Activated CD4-positive, alpha-beta memory T cell treated with anti-CD3 and anti-CD28 coated beads, Interleukin-2, amount 10 ng/mL, durations not matched to agents 7 days and 5 days (primary cell): Measurements from ENCODE around the gene RFK. TPM values are rescaled to one million over a fixed set of nuclear protein-coding genes. Genes with fewer than 3 reads are reported as not detected.
"Not testable (repeated sequence)": the region's sequence is repeated elsewhere in the genome, so short reads cannot be mapped to it uniquely, and the experiment has no call there.

Experiments
- CTCF ChIA-PET: fragments of 350-600 bp; sonication (Branson Sonifier 250); formaldehyde crosslinking; loops from one replicate; lab custom pipeline; 2021; ENCODE audit warnings: antibody characterized with exemption, inconsistent platforms; lab: Charles Lee
- POLR2A ChIA-PET: fragments of 350-600 bp; sonication (Branson Sonifier 250); formaldehyde crosslinking; loops from one replicate; lab custom pipeline; 2021; ENCODE audit warnings: antibody characterized with exemption; lab: Charles Lee
- DNase-seq: peaks from one replicate; pipeline ENCODE4 v3.0.0-alpha.2; 2020
- H3K27ac Mint-ChIP-seq: one replicate; pipeline ENCODE4 v1.8.0; 2021; ENCODE audit warnings: mild to moderate bottlenecking, mixed read lengths
- H3K27me3 Mint-ChIP-seq: one replicate; pipeline ENCODE4 v1.8.0; 2021; ENCODE audit warnings: mixed read lengths
- H3K36me3 Mint-ChIP-seq: one replicate; pipeline ENCODE4 v1.8.0; 2021; ENCODE audit warnings: low read depth, mixed read lengths
- H3K4me1 Mint-ChIP-seq: one replicate; pipeline ENCODE4 v1.8.0; 2021; ENCODE audit warnings: mixed read lengths
- H3K4me3 Mint-ChIP-seq: one replicate; pipeline ENCODE4 v1.8.0; 2021; ENCODE audit warnings: mild to moderate bottlenecking, mixed read lengths
- H3K9me3 Mint-ChIP-seq: one replicate; pipeline ENCODE4 v1.8.0; 2021; ENCODE audit warnings: mixed read lengths
- total RNA-seq, 2 experiments: library from RNA; stranded (reverse); gene quantifications; one replicate each; pipeline ENCODE4 v1.2.3, GENCODE V29; 2021

Gene RFK
- total RNA-seq, 2 experiments from 2014 or later = 18.4 to 18.7 TPM

- no peak for DNase-seq
- ChIA-PET CTCF (interaction anchor here (1.8 kb wide), 1 partner anchor 16 kb away, joined by 6 read pairs; the partner anchor contains the start of gene RFK), POLR2A (no interaction called here)
- peaks cover 8% of the 10 kb centered on the region for H3K4me1 Mint-ChIP-seq
- H3K27ac Mint-ChIP-seq = no peak overlapping the region
- no peak overlapping the region for H3K4me3 Mint-ChIP-seq
- H3K9me3 Mint-ChIP-seq = no peaks in the 10 kb centered on the region
- H3K36me3 Mint-ChIP-seq = peaks cover 2% of the 10 kb centered on the region
- no peaks in the 10 kb centered on the region for H3K27me3 Mint-ChIP-seq
Measured at GRCh38 chr9:76377791-76378190, 16.4 kb downstream of the RFK start.

GRCh38 chr9:76374783-76375559 is 19.3 kb downstream of the RFK start:
- no peak for DNase-seq
- H3K9me3 Mint-ChIP-seq = no peaks in the 10 kb centered on the region
- POLR2A ChIA-PET = no interaction called here
- peaks cover 8% of the 10 kb centered on the region for H3K4me1 Mint-ChIP-seq
- H3K4me3 Mint-ChIP-seq = no peak overlapping the region
- no peak overlapping the region for H3K27ac Mint-ChIP-seq
- no peaks in the 10 kb centered on the region for H3K27me3 Mint-ChIP-seq
- no peaks in the 10 kb centered on the region for H3K36me3 Mint-ChIP-seq
- CTCF ChIA-PET = no interaction called here

- H3K27me3 Mint-ChIP-seq = no peaks in the 10 kb centered on the region
- peaks cover 8% of the 10 kb centered on the region for H3K4me1 Mint-ChIP-seq
- no peak overlapping the region for H3K27ac Mint-ChIP-seq
- no peaks in the 10 kb centered on the region for H3K36me3 Mint-ChIP-seq
- POLR2A ChIA-PET = no interaction called here
- H3K4me3 Mint-ChIP-seq = no peak overlapping the region
- CTCF ChIA-PET = no interaction called here
- no peak for DNase-seq
- no peaks in the 10 kb centered on the region for H3K9me3 Mint-ChIP-seq
Measured at GRCh38 chr9:76373784-76374474, 20.3 kb downstream of the RFK start.

- H3K27me3 Mint-ChIP-seq = no peaks in the 10 kb centered on the region
- peaks cover 8% of the 10 kb centered on the region for H3K4me1 Mint-ChIP-seq
- H3K36me3 Mint-ChIP-seq = no peaks in the 10 kb centered on the region
- CTCF ChIA-PET = no interaction called here
- POLR2A ChIA-PET = no interaction called here
- no peak for DNase-seq
- H3K27ac Mint-ChIP-seq = no peak overlapping the region
- H3K4me3 Mint-ChIP-seq = no peak overlapping the region
- H3K9me3 Mint-ChIP-seq = no peaks in the 10 kb centered on the region
Measured at GRCh38 chr9:76373173-76373783, 20.9 kb downstream of the RFK start.

- Mint-ChIP-seq H3K9me3 (no peaks in the 10 kb centered on the region), H3K4me3 (no peak overlapping the region), H3K4me1 (peaks cover 8% of the 10 kb centered on the region), H3K36me3 (no peaks in the 10 kb centered on the region), H3K27me3 (no peaks in the 10 kb centered on the region), H3K27ac (no peak overlapping the region)
- POLR2A ChIA-PET = no interaction called here
- CTCF ChIA-PET = no interaction called here
- DNase-seq = no peak
Measured at GRCh38 chr9:76372336-76372735, 21.9 kb downstream of the RFK start.

- H3K4me1 Mint-ChIP-seq = peaks cover 8% of the 10 kb centered on the region
- no peaks in the 10 kb centered on the region for H3K27me3 Mint-ChIP-seq
- CTCF ChIA-PET = no interaction called here
- H3K9me3 Mint-ChIP-seq = no peaks in the 10 kb centered on the region
- POLR2A ChIA-PET = no interaction called here
- H3K36me3 Mint-ChIP-seq = no peaks in the 10 kb centered on the region
- no peak for DNase-seq
- H3K27ac Mint-ChIP-seq = no peak overlapping the region
- no peak overlapping the region for H3K4me3 Mint-ChIP-seq
Measured at GRCh38 chr9:76371901-76372300, 22.3 kb downstream of the RFK start.

GRCh38 chr9:76370396-76371023 is 23.7 kb downstream of the RFK start:
- Mint-ChIP-seq H3K27me3 (no peaks in the 10 kb centered on the region), H3K36me3 (no peaks in the 10 kb centered on the region), H3K9me3 (no peaks in the 10 kb centered on the region), H3K27ac (no peak overlapping the region), H3K4me3 (no peak overlapping the region), H3K4me1 (peaks cover 8% of the 10 kb centered on the region)
- no peak for DNase-seq
- ChIA-PET POLR2A (no interaction called here), CTCF (no interaction called here)

- H3K36me3 Mint-ChIP-seq = no peaks in the 10 kb centered on the region
- no peak for DNase-seq
- H3K4me1 Mint-ChIP-seq = peaks cover 8% of the 10 kb centered on the region
- H3K9me3 Mint-ChIP-seq = no peaks in the 10 kb centered on the region
- H3K27ac Mint-ChIP-seq = no peak overlapping the region
- H3K4me3 Mint-ChIP-seq = no peak overlapping the region
- CTCF ChIA-PET = no interaction called here
- H3K27me3 Mint-ChIP-seq = no peaks in the 10 kb centered on the region
- POLR2A ChIA-PET = no interaction called here
Measured at GRCh38 chr9:76369583-76369982, 24.6 kb downstream of the RFK start.

- H3K36me3 Mint-ChIP-seq = no peaks in the 10 kb centered on the region
- H3K4me3 Mint-ChIP-seq = no peak overlapping the region
- no peaks in the 10 kb centered on the region for H3K4me1 Mint-ChIP-seq
- no peaks in the 10 kb centered on the region for H3K9me3 Mint-ChIP-seq
- ChIA-PET POLR2A (no interaction called here), CTCF (no interaction called here)
- peaks cover 8% of the 10 kb centered on the region for H3K27me3 Mint-ChIP-seq
- DNase-seq = no peak
- no peak overlapping the region for H3K27ac Mint-ChIP-seq
Measured at GRCh38 chr9:76366275-76366674, 28.0 kb downstream of the RFK start.

GRCh38 chr9:76365028-76365427 is 29.2 kb downstream of the RFK start:
- Mint-ChIP-seq H3K4me3 (no peak overlapping the region), H3K27ac (no peak overlapping the region)

GRCh38 chr9:76363032-76363395 is 31.2 kb downstream of the RFK start:
- H3K27me3 Mint-ChIP-seq = peaks cover 10% of the 10 kb centered on the region
- CTCF ChIA-PET = no interaction called here
- no peak for DNase-seq
- H3K36me3 Mint-ChIP-seq = no peaks in the 10 kb centered on the region
- POLR2A ChIA-PET = no interaction called here
- H3K4me3 Mint-ChIP-seq = no peak overlapping the region
- H3K4me1 Mint-ChIP-seq = no peaks in the 10 kb centered on the region
- no peaks in the 10 kb centered on the region for H3K9me3 Mint-ChIP-seq
- no peak overlapping the region for H3K27ac Mint-ChIP-seq

More at GRCh38 chr9:76365028-76365427, 29.2 kb downstream of the RFK start:
- H3K36me3 Mint-ChIP-seq = no peaks in the 10 kb centered on the region
- H3K9me3 Mint-ChIP-seq = no peaks in the 10 kb centered on the region
- H3K4me1 Mint-ChIP-seq = no peaks in the 10 kb centered on the region
- no peak for DNase-seq
- ChIA-PET CTCF (no interaction called here), POLR2A (no interaction called here)
- H3K27me3 Mint-ChIP-seq = peaks cover 8% of the 10 kb centered on the region

GRCh38 chr9:76362332-76363031 is 31.7 kb downstream of the RFK start:
- H3K27ac Mint-ChIP-seq, H3K27me3 Mint-ChIP-seq, DNase-seq, H3K9me3 Mint-ChIP-seq, H3K4me3 Mint-ChIP-seq, CTCF ChIA-PET, H3K36me3 Mint-ChIP-seq, H3K4me1 Mint-ChIP-seq, POLR2A ChIA-PET: not testable (repeated sequence)

GRCh38 chr9:76359766-76360165 is 34.5 kb downstream of the RFK start:
- Mint-ChIP-seq H3K27me3 (peaks cover 10% of the 10 kb centered on the region), H3K27ac (no peak overlapping the region), H3K36me3 (no peaks in the 10 kb centered on the region), H3K9me3 (no peaks in the 10 kb centered on the region), H3K4me1 (no peaks in the 10 kb centered on the region), H3K4me3 (no peak overlapping the region)
- ChIA-PET POLR2A (no interaction called here), CTCF (no interaction called here)
- no peak for DNase-seq
